ENCODE results near the gene PRKX.

- TF ChIP-seq POLR2A (IDR thresholded peaks at IDR 0.05): no peak
- no peak for TF ChIP-seq CTCF (IDR thresholded peaks at IDR 0.05)
These were observed 537 bp upstream of the PRKX start for GRCh38 chrX:3713937-3714434.
